Measurements from ENCODE around the gene DGKD.

DNA sequence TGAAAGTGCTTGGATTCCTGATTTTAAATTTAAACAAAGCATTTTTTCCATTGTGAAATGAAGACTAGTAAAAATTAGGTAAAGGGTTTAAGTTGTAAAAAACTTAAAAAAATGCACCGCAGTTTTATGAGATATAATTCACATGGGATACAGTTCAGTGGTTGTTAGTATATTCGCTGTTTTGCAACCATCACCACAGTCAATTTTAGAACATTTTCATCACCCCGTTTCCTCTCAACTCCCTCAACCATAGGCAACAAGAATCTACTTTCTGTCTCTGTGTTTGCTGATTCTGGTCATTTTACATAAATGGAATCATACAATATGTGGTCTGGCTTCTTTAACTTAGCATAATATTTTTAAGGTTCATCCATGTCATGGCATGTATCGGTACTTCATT, 4.0 kb downstream of the DGKD start:
- TF ChIP-seq POLR2A (IDR thresholded peaks at IDR 0.05), result no peak
- TF ChIP-seq, protein P1, sequence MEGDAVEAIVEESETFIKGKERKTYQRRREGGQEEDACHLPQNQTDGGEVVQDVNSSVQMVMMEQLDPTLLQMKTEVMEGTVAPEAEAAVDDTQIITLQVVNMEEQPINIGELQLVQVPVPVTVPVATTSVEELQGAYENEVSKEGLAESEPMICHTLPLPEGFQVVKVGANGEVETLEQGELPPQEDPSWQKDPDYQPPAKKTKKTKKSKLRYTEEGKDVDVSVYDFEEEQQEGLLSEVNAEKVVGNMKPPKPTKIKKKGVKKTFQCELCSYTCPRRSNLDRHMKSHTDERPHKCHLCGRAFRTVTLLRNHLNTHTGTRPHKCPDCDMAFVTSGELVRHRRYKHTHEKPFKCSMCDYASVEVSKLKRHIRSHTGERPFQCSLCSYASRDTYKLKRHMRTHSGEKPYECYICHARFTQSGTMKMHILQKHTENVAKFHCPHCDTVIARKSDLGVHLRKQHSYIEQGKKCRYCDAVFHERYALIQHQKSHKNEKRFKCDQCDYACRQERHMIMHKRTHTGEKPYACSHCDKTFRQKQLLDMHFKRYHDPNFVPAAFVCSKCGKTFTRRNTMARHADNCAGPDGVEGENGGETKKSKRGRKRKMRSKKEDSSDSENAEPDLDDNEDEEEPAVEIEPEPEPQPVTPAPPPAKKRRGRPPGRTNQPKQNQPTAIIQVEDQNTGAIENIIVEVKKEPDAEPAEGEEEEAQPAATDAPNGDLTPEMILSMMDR (IDR thresholded peaks at IDR 0.05), result no peak
